GM11168 (cell line): ENCODE results near the gene SCNN1B.
"Not testable (repeated sequence)": the region's sequence is repeated elsewhere in the genome, so short reads cannot be mapped to it uniquely, and the experiment has no call there.

ENCODE experiments used
- in situ Hi-C: fragments of 300-500 bp; cut with MboI; formaldehyde crosslinking; loops from one replicate; pipeline ENCODE4 v1.12.0; 2022; ENCODE audit warnings: low sequenced_read_pairs; ENCODE audit not compliant: unreplicated experiment

Gene SCNN1B

GRCh38 chr16:23302045-23302956 lies at the start of gene SCNN1B:
Gene SCNN1B, plus strand, starts transcription at chr16:23302302. Its CDS starts 46,298 bp downstream, at chr16:23348600.
- in situ Hi-C loops, result no loop called here

GRCh38 chr16:23252310-23252709 lies 49.8 kb upstream of the SCNN1B start:
- in situ Hi-C loops, result no loop called here

- in situ Hi-C loops, result not testable (repeated sequence)
These were observed 48.5 kb upstream of the SCNN1B start for GRCh38 chr16:23253650-23254049.

GRCh38 chr16:23254338-23254737 lies 47.8 kb upstream of the SCNN1B start:
- in situ Hi-C loops, result no loop called here

- in situ Hi-C loops, result no loop called here
These were observed 47.1 kb upstream of the SCNN1B start for GRCh38 chr16:23255000-23255399.

GRCh38 chr16:23256440-23256839 lies 45.7 kb upstream of the SCNN1B start:
- in situ Hi-C loops, result no loop called here

- in situ Hi-C loops, result no loop called here
These were observed 44.4 kb upstream of the SCNN1B start for GRCh38 chr16:23257682-23258081.

GRCh38 chr16:23258919-23259237 lies 43.2 kb upstream of the SCNN1B start:
- in situ Hi-C loops, result no loop called here

- in situ Hi-C loops, result no loop called here
These were observed 34.5 kb upstream of the SCNN1B start for GRCh38 chr16:23267647-23268046.

- in situ Hi-C loops, result no loop called here
These were observed 33.5 kb upstream of the SCNN1B start for GRCh38 chr16:23268561-23268960.

GRCh38 chr16:23269248-23269953 lies 32.7 kb upstream of the SCNN1B start:
- in situ Hi-C loops, result no loop called here

- in situ Hi-C loops, result no loop called here
These were observed 31.4 kb upstream of the SCNN1B start for GRCh38 chr16:23270654-23271053.

- in situ Hi-C loops, result no loop called here
These were observed 27.1 kb upstream of the SCNN1B start for GRCh38 chr16:23274968-23275367.

- in situ Hi-C loops, result no loop called here
These were observed 25.3 kb upstream of the SCNN1B start for GRCh38 chr16:23276821-23277220.

- in situ Hi-C loops, result no loop called here
These were observed 24.1 kb upstream of the SCNN1B start for GRCh38 chr16:23278031-23278430.

GRCh38 chr16:23279721-23280153 lies 22.4 kb upstream of the SCNN1B start:
- in situ Hi-C loops, result no loop called here

- in situ Hi-C loops, result no loop called here
These were observed 21.6 kb upstream of the SCNN1B start for GRCh38 chr16:23280483-23280967.

- in situ Hi-C loops, result no loop called here
These were observed 19.5 kb upstream of the SCNN1B start for GRCh38 chr16:23282568-23282967.

- in situ Hi-C loops, result no loop called here
These were observed 18.5 kb upstream of the SCNN1B start for GRCh38 chr16:23283571-23283970.

- in situ Hi-C loops, result no loop called here
These were observed 17.5 kb upstream of the SCNN1B start for GRCh38 chr16:23284584-23284983.

- in situ Hi-C loops, result no loop called here
These were observed 16.0 kb upstream of the SCNN1B start for GRCh38 chr16:23286131-23286532.
